ENCODE data around the gene PLCB1.

Gene PLCB1

DNA sequence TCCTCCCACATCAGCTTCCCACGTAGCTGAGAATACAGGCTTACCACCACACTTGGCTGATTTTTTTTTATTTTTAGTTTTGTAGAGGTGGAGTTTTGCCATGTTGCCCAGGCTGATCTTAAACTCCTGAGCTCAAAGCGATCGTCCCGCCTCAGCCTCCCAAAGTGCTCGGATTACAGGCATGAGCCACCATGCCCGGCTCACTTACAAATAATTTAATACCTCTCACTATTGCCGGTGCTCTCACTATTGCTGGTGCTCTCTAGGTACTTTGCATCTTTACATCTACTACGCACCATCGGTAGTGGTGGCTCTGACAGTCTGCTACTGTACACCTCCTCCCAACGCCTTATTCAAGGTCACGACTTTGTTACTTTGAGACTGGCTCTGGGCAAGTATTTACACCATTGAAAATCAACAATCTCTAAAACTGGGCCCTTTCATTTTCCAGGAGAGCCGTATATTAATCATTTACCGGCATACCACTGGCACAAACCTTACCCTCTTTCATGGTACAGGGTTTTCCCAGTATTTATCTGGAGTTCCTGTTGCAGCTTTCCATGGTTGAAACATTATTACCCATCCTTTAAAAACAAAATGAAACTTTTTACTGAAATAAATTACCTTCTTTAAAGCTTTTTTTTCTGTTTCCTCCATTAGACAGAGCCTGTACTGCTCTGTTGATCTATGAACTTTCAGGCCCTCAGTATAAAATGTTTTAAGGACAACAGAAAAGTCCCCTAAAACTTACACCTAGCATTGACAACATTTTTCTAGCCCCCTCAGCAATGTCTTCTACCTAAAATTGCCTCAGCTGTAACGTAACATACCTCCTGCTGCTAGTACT lies 677.3 kb downstream of the PLCB1 start:
- H4K8ac ChIP-seq (ENCODE audit: low read depth, low read length) = no peak overlapping the region
- WGBS, 2 donors (ENCODE audit: extremely low coverage in 2 of 2, insufficient read length in 2 of 2, insufficient replicate concordance in 1 of 2) = no CpG with 5 or more reads among the region's 14 CpGs
- no peak overlapping the region for H3K9ac ChIP-seq (ENCODE audit: low read depth, low read length, poor library complexity)
- H3K18ac ChIP-seq (ENCODE audit: low read length) = no peak overlapping the region
- H2BK120ac ChIP-seq (ENCODE audit: low read depth, low read length) = no peak overlapping the region
- no peak overlapping the region for H4K91ac ChIP-seq (ENCODE audit: low read depth, low read length, poor library complexity)
- H2AK5ac ChIP-seq (ENCODE audit: low read depth, low read length) = no peak overlapping the region
- H3K27me3 ChIP-seq (ENCODE audit: control insufficient read depth in 3 of 3, insufficient read depth in 3 of 3, low read depth in 1 of 3, low read length in 3 of 3) = no peaks in the 10 kb centered on the region
- H2AFZ ChIP-seq (ENCODE audit: low read length) = no peak overlapping the region
- no peak overlapping the region for H3K4ac ChIP-seq (ENCODE audit: low read length)
- H3K36me3 ChIP-seq (replicated peaks in 1 of 2; ENCODE audit: control insufficient read depth in 2 of 2, insufficient read depth in 2 of 2, low read length in 2 of 2) = no peaks in the 10 kb centered on the region
- no peak overlapping the region for H3K23ac ChIP-seq (ENCODE audit: low read depth, low read length, poor library complexity)
- no peak overlapping the region for H3K4me3 ChIP-seq (ENCODE audit: low read length in 2 of 2)
- H3K27ac ChIP-seq (replicated peaks; ENCODE audit: low read length) = no peak overlapping the region
- no peaks in the 10 kb centered on the region for H3K9me3 ChIP-seq (replicated peaks in 1 of 2; ENCODE audit: control insufficient read depth in 2 of 2, insufficient read depth in 1 of 2, low read depth in 1 of 2, low read length in 2 of 2)
- no peaks in the 10 kb centered on the region for H3K4me1 ChIP-seq (ENCODE audit: control insufficient read depth in 2 of 2, insufficient read depth in 1 of 2, low read depth in 1 of 2, low read length in 2 of 2)
- H3K14ac ChIP-seq (ENCODE audit: low read length) = no peak overlapping the region
- no peaks in the 10 kb centered on the region for H3K79me1 ChIP-seq (ENCODE audit: low read depth, low read length)
- H3K4me2 ChIP-seq (ENCODE audit: insufficient read depth, low read length, poor library complexity, severe bottlenecking) = no peak overlapping the region
- no peak overlapping the region for H2BK15ac ChIP-seq (ENCODE audit: low read length)
- H2BK12ac ChIP-seq (ENCODE audit: low read length) = no peak overlapping the region
- no peak overlapping the region for H2BK5ac ChIP-seq (ENCODE audit: low read length)
- no peak for DNase-seq (ENCODE audit: low spot score)

DNA sequence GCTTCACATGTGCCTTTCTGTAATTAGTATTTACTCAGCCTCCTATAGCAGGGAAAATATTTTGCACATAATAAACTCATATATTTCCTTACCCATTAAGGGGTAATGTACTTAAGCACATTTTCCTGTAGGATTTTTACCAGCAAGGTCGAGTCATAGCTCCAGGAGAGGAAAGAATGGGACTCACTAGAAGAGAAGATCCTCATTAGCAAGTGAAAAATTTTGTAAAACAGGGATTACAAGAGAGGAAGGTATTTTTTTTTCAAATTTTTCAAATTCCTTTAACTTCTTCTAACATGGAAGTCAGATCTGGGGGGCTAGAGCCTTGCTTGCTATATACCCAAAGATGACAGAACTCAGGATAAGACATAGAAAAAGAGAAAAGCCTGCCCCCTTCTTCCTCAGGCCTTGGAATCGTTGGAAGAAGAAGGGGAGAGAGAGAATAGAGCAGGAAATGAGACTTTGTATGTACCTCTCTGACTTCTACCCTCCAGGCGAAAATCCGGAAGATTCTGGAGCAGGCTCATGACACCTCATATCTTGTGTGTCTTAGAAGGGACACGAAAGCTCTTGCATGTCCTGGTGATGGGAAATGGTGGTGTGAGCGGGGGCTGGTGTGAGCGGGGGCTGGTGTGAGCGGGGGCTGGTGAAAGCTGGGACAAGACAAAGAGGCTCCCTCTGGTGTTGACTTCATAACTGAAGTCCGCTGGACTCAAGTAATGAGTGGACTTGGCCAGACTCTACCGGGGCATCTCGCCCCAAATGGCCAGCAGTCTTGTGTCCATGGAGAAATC lies 679.9 kb downstream of the PLCB1 start:
- DNase-seq (ENCODE audit: low spot score) = no peak

DNA sequence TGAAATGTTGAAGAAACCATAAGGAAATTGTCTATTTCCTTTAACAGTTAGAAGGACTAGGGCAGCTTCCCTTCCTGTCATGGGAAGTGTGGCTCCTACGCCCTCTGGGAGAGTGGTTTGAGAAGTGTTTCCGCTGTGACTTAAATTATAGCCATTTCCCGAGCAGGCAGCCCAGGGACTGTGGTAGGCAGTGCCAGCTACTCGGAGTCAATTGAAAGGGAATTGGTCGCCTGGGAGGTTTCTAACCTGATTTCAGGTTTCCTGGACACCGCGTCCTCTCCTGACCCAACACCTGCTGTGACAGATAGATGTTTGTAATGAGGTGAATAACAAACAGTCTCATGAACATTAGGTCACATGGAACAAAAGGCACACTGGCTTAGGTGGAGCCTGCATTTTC lies 680.8 kb downstream of the PLCB1 start:
- Histone ChIP-seq H2BK5ac (ENCODE audit: low read length) (no peak overlapping the region), H3K4me2 (ENCODE audit: insufficient read depth, low read length, poor library complexity, severe bottlenecking) (no peak overlapping the region), H3K23ac (ENCODE audit: low read depth, low read length, poor library complexity) (no peak overlapping the region), H3K27me3 (ENCODE audit: control insufficient read depth in 3 of 3, insufficient read depth in 3 of 3, low read depth in 1 of 3, low read length in 3 of 3) (no peaks in the 10 kb centered on the region), H3K18ac (ENCODE audit: low read length) (no peak overlapping the region), H3K9ac (ENCODE audit: low read depth, low read length, poor library complexity) (no peak overlapping the region), H2BK15ac (ENCODE audit: low read length) (no peak overlapping the region), H3K4ac (ENCODE audit: low read length) (no peak overlapping the region), H4K8ac (ENCODE audit: low read depth, low read length) (no peak overlapping the region), H2BK12ac (ENCODE audit: low read length) (no peak overlapping the region), H3K27ac (replicated peaks; ENCODE audit: low read length) (no peak overlapping the region), H3K4me3 (ENCODE audit: low read length in 2 of 2) (no peak overlapping the region), H4K91ac (ENCODE audit: low read depth, low read length, poor library complexity) (no peak overlapping the region), H2AK5ac (ENCODE audit: low read depth, low read length) (no peak overlapping the region), H3K79me1 (ENCODE audit: low read depth, low read length) (no peaks in the 10 kb centered on the region), H2BK120ac (ENCODE audit: low read depth, low read length) (no peak overlapping the region), H3K9me3 (replicated peaks in 1 of 2; ENCODE audit: control insufficient read depth in 2 of 2, insufficient read depth in 1 of 2, low read depth in 1 of 2, low read length in 2 of 2) (no peaks in the 10 kb centered on the region), H3K36me3 (replicated peaks in 1 of 2; ENCODE audit: control insufficient read depth in 2 of 2, insufficient read depth in 2 of 2, low read length in 2 of 2) (no peaks in the 10 kb centered on the region), H3K14ac (ENCODE audit: low read length) (no peak overlapping the region), H2AFZ (ENCODE audit: low read length) (no peak overlapping the region), H3K4me1 (ENCODE audit: control insufficient read depth in 2 of 2, insufficient read depth in 1 of 2, low read depth in 1 of 2, low read length in 2 of 2) (no peaks in the 10 kb centered on the region)
- no peak for DNase-seq (ENCODE audit: low spot score)
- whole genome bisulfite sequencing, 2 donors (ENCODE audit: extremely low coverage in 2 of 2, insufficient read length in 2 of 2, insufficient replicate concordance in 1 of 2) = no CpG with 5 or more reads among the region's 7 CpGs

More for the DNA sequence above, 679.9 kb downstream of the PLCB1 start:
- no peak overlapping the region for H2AK5ac ChIP-seq (ENCODE audit: low read depth, low read length)
- WGBS, 2 donors (ENCODE audit: extremely low coverage in 2 of 2, insufficient read length in 2 of 2, insufficient replicate concordance in 1 of 2) = no CpG with 5 or more reads among the region's 11 CpGs
- no peak overlapping the region for H2BK15ac ChIP-seq (ENCODE audit: low read length)
- H3K4me2 ChIP-seq (ENCODE audit: insufficient read depth, low read length, poor library complexity, severe bottlenecking) = no peak overlapping the region
- no peak overlapping the region for H2AFZ ChIP-seq (ENCODE audit: low read length)
- H3K4me1 ChIP-seq (ENCODE audit: control insufficient read depth in 2 of 2, insufficient read depth in 1 of 2, low read depth in 1 of 2, low read length in 2 of 2) = no peaks in the 10 kb centered on the region
- no peaks in the 10 kb centered on the region for H3K27me3 ChIP-seq (ENCODE audit: control insufficient read depth in 3 of 3, insufficient read depth in 3 of 3, low read depth in 1 of 3, low read length in 3 of 3)
- H4K91ac ChIP-seq (ENCODE audit: low read depth, low read length, poor library complexity) = no peak overlapping the region
- no peak overlapping the region for H2BK12ac ChIP-seq (ENCODE audit: low read length)
- no peak overlapping the region for H3K4me3 ChIP-seq (ENCODE audit: low read length in 2 of 2)
- no peak overlapping the region for H4K8ac ChIP-seq (ENCODE audit: low read depth, low read length)
- no peak overlapping the region for H3K14ac ChIP-seq (ENCODE audit: low read length)
- no peak overlapping the region for H3K23ac ChIP-seq (ENCODE audit: low read depth, low read length, poor library complexity)
- no peaks in the 10 kb centered on the region for H3K79me1 ChIP-seq (ENCODE audit: low read depth, low read length)
- H3K36me3 ChIP-seq (replicated peaks in 1 of 2; ENCODE audit: control insufficient read depth in 2 of 2, insufficient read depth in 2 of 2, low read length in 2 of 2) = no peaks in the 10 kb centered on the region
- no peak overlapping the region for H3K18ac ChIP-seq (ENCODE audit: low read length)
- H2BK5ac ChIP-seq (ENCODE audit: low read length) = no peak overlapping the region
- H3K4ac ChIP-seq (ENCODE audit: low read length) = no peak overlapping the region
- H2BK120ac ChIP-seq (ENCODE audit: low read depth, low read length) = no peak overlapping the region
- no peak overlapping the region for H3K9ac ChIP-seq (ENCODE audit: low read depth, low read length, poor library complexity)
- H3K9me3 ChIP-seq (replicated peaks in 1 of 2; ENCODE audit: control insufficient read depth in 2 of 2, insufficient read depth in 1 of 2, low read depth in 1 of 2, low read length in 2 of 2) = no peaks in the 10 kb centered on the region
- no peak overlapping the region for H3K27ac ChIP-seq (replicated peaks; ENCODE audit: low read length)

DNA sequence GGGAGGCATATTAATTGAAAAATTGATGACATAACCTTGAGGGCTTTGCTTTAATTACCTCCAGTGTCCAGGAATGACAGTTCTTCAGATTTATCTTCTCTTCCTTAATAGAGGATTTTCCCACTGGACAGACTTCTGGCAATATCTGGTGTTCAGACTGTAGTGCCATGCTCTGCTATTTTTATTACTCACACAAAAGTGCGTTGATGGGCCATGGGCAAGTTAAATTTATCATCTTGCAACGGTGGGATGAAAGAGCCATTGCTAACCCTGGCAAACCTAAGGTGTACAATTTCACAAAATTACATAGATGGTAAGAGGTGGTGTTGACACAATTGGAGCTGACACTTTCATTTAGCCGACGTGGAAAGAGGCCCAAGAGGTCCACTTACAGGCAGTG lies 683.1 kb downstream of the PLCB1 start:
- Histone ChIP-seq H4K91ac (ENCODE audit: low read depth, low read length, poor library complexity) (no peak overlapping the region), H3K4me2 (ENCODE audit: insufficient read depth, low read length, poor library complexity, severe bottlenecking) (no peak overlapping the region), H3K4ac (ENCODE audit: low read length) (no peak overlapping the region), H2AK5ac (ENCODE audit: low read depth, low read length) (no peak overlapping the region), H3K14ac (ENCODE audit: low read length) (no peak overlapping the region), H3K79me1 (ENCODE audit: low read depth, low read length) (no peaks in the 10 kb centered on the region), H2AFZ (ENCODE audit: low read length) (no peak overlapping the region), H4K8ac (ENCODE audit: low read depth, low read length) (no peak overlapping the region), H3K36me3 (replicated peaks in 1 of 2; ENCODE audit: control insufficient read depth in 2 of 2, insufficient read depth in 2 of 2, low read length in 2 of 2) (no peaks in the 10 kb centered on the region), H3K4me1 (ENCODE audit: control insufficient read depth in 2 of 2, insufficient read depth in 1 of 2, low read depth in 1 of 2, low read length in 2 of 2) (no peaks in the 10 kb centered on the region), H2BK120ac (ENCODE audit: low read depth, low read length) (no peak overlapping the region), H3K4me3 (ENCODE audit: low read length in 2 of 2) (no peak overlapping the region), H3K27ac (replicated peaks; ENCODE audit: low read length) (no peak overlapping the region), H3K18ac (ENCODE audit: low read length) (no peak overlapping the region), H3K9ac (ENCODE audit: low read depth, low read length, poor library complexity) (no peak overlapping the region), H3K23ac (ENCODE audit: low read depth, low read length, poor library complexity) (no peak overlapping the region), H2BK12ac (ENCODE audit: low read length) (no peak overlapping the region), H3K9me3 (replicated peaks in 1 of 2; ENCODE audit: control insufficient read depth in 2 of 2, insufficient read depth in 1 of 2, low read depth in 1 of 2, low read length in 2 of 2) (no peaks in the 10 kb centered on the region), H2BK5ac (ENCODE audit: low read length) (no peak overlapping the region), H3K27me3 (ENCODE audit: control insufficient read depth in 3 of 3, insufficient read depth in 3 of 3, low read depth in 1 of 3, low read length in 3 of 3) (no peaks in the 10 kb centered on the region), H2BK15ac (ENCODE audit: low read length) (no peak overlapping the region)
- no peak for DNase-seq (ENCODE audit: low spot score)
- WGBS, 2 donors (ENCODE audit: extremely low coverage in 2 of 2, insufficient read length in 2 of 2, insufficient replicate concordance in 1 of 2) = no CpG with 5 or more reads among the region's 4 CpGs

Data from neuronal stem cell (in vitro differentiated cells).